ENCODE results near the gene LY86. TPM values are rescaled to one million over a fixed set of nuclear protein-coding genes. Genes with fewer than 3 reads are reported as not detected.

Gene LY86
- polyA plus RNA-seq, 1 donor from 2014 or later: not detected

- H3K79me2 ChIP-seq (replicated peaks; ENCODE audit: insufficient read depth, low read length): no peaks in the 10 kb centered on the region
- no peaks in the 10 kb centered on the region for H3K36me3 ChIP-seq (ENCODE audit: insufficient read depth, low read length)
- no peak overlapping the region for H3K27ac ChIP-seq (ENCODE audit: low read length)
- H2AFZ ChIP-seq (ENCODE audit: low read depth, low read length): no peak overlapping the region
- no peak overlapping the region for H3K4me2 ChIP-seq (ENCODE audit: low read length)
- no peaks in the 10 kb centered on the region for H4K20me1 ChIP-seq (ENCODE audit: insufficient read depth)
- no peaks in the 10 kb centered on the region for H3K27me3 ChIP-seq (ENCODE audit: insufficient read depth, low read depth, low read length)
- H3F3A ChIP-seq (ENCODE audit: insufficient read depth, low read length, poor library complexity, severe bottlenecking): no peaks in the 10 kb centered on the region
- H3K4me3 ChIP-seq (ENCODE audit: low read length): no peak overlapping the region
- H3K9me2 ChIP-seq (ENCODE audit: insufficient read depth, low read length): no peaks in the 10 kb centered on the region
- no peak overlapping the region for H3K9ac ChIP-seq (ENCODE audit: low read length)
- no peak for TF ChIP-seq REST (IDR thresholded peaks at IDR 0.05; ENCODE audit: borderline replicate concordance)
- no peak for TF ChIP-seq SMC3 (conservative IDR thresholded peaks at IDR 0.05; ENCODE audit: poor library complexity)
- no peak for TF ChIP-seq MXI1 (conservative IDR thresholded peaks at IDR 0.05; ENCODE audit: poor library complexity, severe bottlenecking)
- no peak for TF ChIP-seq EZH2 (IDR thresholded peaks at IDR 0.05; ENCODE audit: borderline replicate concordance, insufficient read depth, low read length, poor library complexity, severe bottlenecking)
- TF ChIP-seq CTCF (IDR thresholded peaks at IDR 0.05; ENCODE audit: poor library complexity, severe bottlenecking): no peak
- TF ChIP-seq RAD21 (conservative IDR thresholded peaks at IDR 0.05): no peak
- no peak for TF ChIP-seq EP300 (conservative IDR thresholded peaks at IDR 0.05; ENCODE audit: poor library complexity, severe bottlenecking)
- no peak for TF ChIP-seq POLR2AphosphoS5 (IDR thresholded peaks at IDR 0.05)
- no peak for TF ChIP-seq TAF1 (IDR thresholded peaks at IDR 0.05; ENCODE audit: low read depth)
- H3K9me3 ChIP-seq (ENCODE audit: low read length): no peaks in the 10 kb centered on the region
Measured at GRCh38 chr6:6586167-6586566, 2.4 kb upstream of the LY86 start.

GRCh38 chr6:6586671-6587526, 1.6 kb upstream of the LY86 start:
- no peak overlapping the region for H3K27ac ChIP-seq (ENCODE audit: low read length)
- no peaks in the 10 kb centered on the region for H3K79me2 ChIP-seq (replicated peaks; ENCODE audit: insufficient read depth, low read length)
- no peak overlapping the region for H2AFZ ChIP-seq (ENCODE audit: low read depth, low read length)
- no peak overlapping the region for H3K9ac ChIP-seq (ENCODE audit: low read length)
- H3K4me3 ChIP-seq (ENCODE audit: low read length): no peak overlapping the region
- H3K9me2 ChIP-seq (ENCODE audit: insufficient read depth, low read length): no peaks in the 10 kb centered on the region
- no peak overlapping the region for H3K4me2 ChIP-seq (ENCODE audit: low read length)
- H3K36me3 ChIP-seq (ENCODE audit: insufficient read depth, low read length): no peaks in the 10 kb centered on the region
- no peaks in the 10 kb centered on the region for H3K27me3 ChIP-seq (ENCODE audit: insufficient read depth, low read depth, low read length)
- TF ChIP-seq REST (IDR thresholded peaks at IDR 0.05; ENCODE audit: borderline replicate concordance) (no peak), RAD21 (conservative IDR thresholded peaks at IDR 0.05) (no peak), TAF1 (IDR thresholded peaks at IDR 0.05; ENCODE audit: low read depth) (no peak)
- no peaks in the 10 kb centered on the region for H4K20me1 ChIP-seq (ENCODE audit: insufficient read depth)
- no peaks in the 10 kb centered on the region for H3K9me3 ChIP-seq (ENCODE audit: low read length)
- H3F3A ChIP-seq (ENCODE audit: insufficient read depth, low read length, poor library complexity, severe bottlenecking): no peaks in the 10 kb centered on the region

All from neural cell (in vitro differentiated cells).